ENCODE data around the gene BTG2. TPM values are rescaled to one million over a fixed set of nuclear protein-coding genes. Genes with fewer than 3 reads are reported as not detected.

BTG2 gene
- total and polyA plus RNA-seq, 2 experiments from 2014 or later: 6.3 to 9.1 TPM

DNA sequence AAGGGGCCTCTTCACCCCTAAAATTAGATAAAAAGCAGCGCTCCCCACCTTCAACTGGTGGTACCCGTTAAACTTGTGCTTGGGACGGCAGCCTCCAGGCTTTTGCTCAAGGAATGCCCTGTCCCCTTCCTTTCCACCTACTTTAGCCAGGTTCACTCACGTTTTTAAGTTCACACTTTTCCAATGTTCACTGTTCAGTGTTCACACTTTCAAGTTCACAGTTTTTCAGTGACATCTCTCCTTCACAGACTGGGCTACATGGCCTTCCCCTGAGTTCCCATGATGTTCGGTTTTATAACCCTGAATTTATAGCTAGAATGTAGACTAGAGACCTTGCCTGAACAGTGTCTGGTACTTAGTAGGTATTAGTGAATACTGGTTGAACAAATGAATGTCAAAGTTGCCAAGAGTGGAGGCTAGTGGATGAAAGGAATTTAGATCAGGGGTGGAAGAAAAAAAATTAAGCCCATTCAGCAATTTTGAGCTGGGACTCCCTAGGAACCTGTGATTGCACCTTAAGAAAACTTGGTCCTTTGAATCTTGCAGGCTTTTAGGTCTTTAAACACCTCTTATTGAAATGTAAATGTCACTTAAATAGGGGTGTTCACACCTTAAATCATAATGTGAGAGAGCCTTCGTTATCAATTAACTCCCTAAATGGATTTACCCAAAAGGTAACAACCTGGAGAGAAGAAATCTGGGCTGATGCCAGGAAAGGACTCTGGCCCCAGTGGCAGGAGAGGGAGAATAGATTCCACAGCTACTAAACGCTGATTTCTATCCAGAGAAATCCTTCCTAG lies 12.3 kb downstream of the BTG2 start:
- peaks cover 23% of the 10 kb centered on the region for H3K27me3 Mint-ChIP-seq (ENCODE audit: insufficient read depth, low read depth, poor library complexity)
- Histone ChIP-seq H3K4me3 (no peak overlapping the region), H2AFZ (no peak overlapping the region), H3K27ac (ENCODE audit: low read depth) (no peak overlapping the region), H3K79me2 (replicated peaks; ENCODE audit: insufficient read depth) (no peaks in the 10 kb centered on the region), H3K9me2 (ENCODE audit: insufficient read depth) (no peaks in the 10 kb centered on the region), H3K36me3 (ENCODE audit: insufficient read depth) (no peaks in the 10 kb centered on the region), H3K4me1 (ENCODE audit: insufficient read depth) (peaks cover 9% of the 10 kb centered on the region), H3K27me3 (ENCODE audit: insufficient read depth) (peaks cover 74% of the 10 kb centered on the region), H4K20me1 (replicated peaks; ENCODE audit: insufficient read depth) (no peaks in the 10 kb centered on the region), H3F3A (replicated peaks; ENCODE audit: low read depth) (no peaks in the 10 kb centered on the region), H3K4me2 (no peak overlapping the region)
- peaks cover 18% of the 10 kb centered on the region for H3K4me1 Mint-ChIP-seq
- no peak for ATAC-seq
- no peaks in the 10 kb centered on the region for H3K9me3 Mint-ChIP-seq
- H3K36me3 Mint-ChIP-seq (ENCODE audit: low read depth): no peaks in the 10 kb centered on the region
- H3K4me3 Mint-ChIP-seq: no peak overlapping the region
- DNase-seq (ENCODE audit: low spot score): no peak
- TF ChIP-seq EZH2phosphoT487 (IDR thresholded peaks at IDR 0.05; ENCODE audit: unreplicated experiment) (no peak), EZH2 (IDR thresholded peaks at IDR 0.05; ENCODE audit: low read depth, unreplicated experiment) (no peak), JUNB (IDR thresholded peaks at IDR 0.05; ENCODE audit: unreplicated experiment) (no peak), ZNF331 (CRISPR knock-in tag; IDR thresholded peaks at IDR 0.05; ENCODE audit: low read depth) (no peak), ETS1 (IDR thresholded peaks at IDR 0.05) (no peak), CREB1 (CRISPR knock-in tag; IDR thresholded peaks at IDR 0.05; ENCODE audit: low read depth) (no peak), POLR2AphosphoS5 (IDR thresholded peaks at IDR 0.05; ENCODE audit: low read depth) (no peak), ZNF114 (CRISPR knock-in tag; IDR thresholded peaks at IDR 0.05) (no peak), STAT1 (IDR thresholded peaks at IDR 0.05; ENCODE audit: unreplicated experiment) (no peak), ZNF462 (CRISPR knock-in tag; IDR thresholded peaks at IDR 0.05) (no peak), REST (IDR thresholded peaks at IDR 0.05; ENCODE audit: unreplicated experiment) (no peak), NANOG (IDR thresholded peaks at IDR 0.05; ENCODE audit: borderline replicate concordance) (no peak)
- TF ChIP-seq, protein P1, sequence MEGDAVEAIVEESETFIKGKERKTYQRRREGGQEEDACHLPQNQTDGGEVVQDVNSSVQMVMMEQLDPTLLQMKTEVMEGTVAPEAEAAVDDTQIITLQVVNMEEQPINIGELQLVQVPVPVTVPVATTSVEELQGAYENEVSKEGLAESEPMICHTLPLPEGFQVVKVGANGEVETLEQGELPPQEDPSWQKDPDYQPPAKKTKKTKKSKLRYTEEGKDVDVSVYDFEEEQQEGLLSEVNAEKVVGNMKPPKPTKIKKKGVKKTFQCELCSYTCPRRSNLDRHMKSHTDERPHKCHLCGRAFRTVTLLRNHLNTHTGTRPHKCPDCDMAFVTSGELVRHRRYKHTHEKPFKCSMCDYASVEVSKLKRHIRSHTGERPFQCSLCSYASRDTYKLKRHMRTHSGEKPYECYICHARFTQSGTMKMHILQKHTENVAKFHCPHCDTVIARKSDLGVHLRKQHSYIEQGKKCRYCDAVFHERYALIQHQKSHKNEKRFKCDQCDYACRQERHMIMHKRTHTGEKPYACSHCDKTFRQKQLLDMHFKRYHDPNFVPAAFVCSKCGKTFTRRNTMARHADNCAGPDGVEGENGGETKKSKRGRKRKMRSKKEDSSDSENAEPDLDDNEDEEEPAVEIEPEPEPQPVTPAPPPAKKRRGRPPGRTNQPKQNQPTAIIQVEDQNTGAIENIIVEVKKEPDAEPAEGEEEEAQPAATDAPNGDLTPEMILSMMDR (conservative IDR thresholded peaks at IDR 0.05; ENCODE audit: low read depth in 2 of 2): no peak
- no peak overlapping the region for H3K27ac Mint-ChIP-seq
